HCT116 (cell line): ENCODE measurements around the gene ZNF134. TPM values are rescaled to one million over a fixed set of nuclear protein-coding genes. Genes with fewer than 3 reads are reported as not detected.

ENCODE experiments used
- ATAC-seq: fragments of 200-7000 bp; cut with Tn5 transposase; 2 replicates; pipeline ENCODE4 v1.9.1; 2020; ENCODE audit warnings: mild to moderate bottlenecking, moderate library complexity
- BruUV-seq: library from RNA; stranded (reverse); fragments of 400-500 nt; replicated peaks from 2 replicates; lab custom pipeline; 2021; lab: Mats Ljungman, UMichigan
- CTCF ChIA-PET: fragments of 300-600 bp; sonication (Branson Sonifier 250); formaldehyde crosslinking; loops from one replicate; lab custom pipeline; 2021; ENCODE audit warnings: antibody characterized with exemption; lab: Charles Lee
- POLR2A ChIA-PET: fragments of 300-600, 350-600 bp; sonication (Branson Sonifier 250); formaldehyde crosslinking; loops from one replicate; lab custom pipeline; 2021; ENCODE audit warnings: antibody characterized with exemption; lab: Charles Lee
- RAD21 ChIA-PET, 2 experiments: fragments of 300-600 bp; sonication (Branson Sonifier 250); formaldehyde crosslinking; loops; one replicate each; lab custom pipeline; 2023; ENCODE audit warnings: low total read pairs in 2 of 2; ENCODE audit not compliant: uncharacterized antibody in 2 of 2, unreplicated experiment in 2 of 2, low non-redundant PET in 1 of 2; lab: Charles Lee
- DNase-seq: peaks from one replicate; pipeline ENCODE4 v3.0.0-alpha.2; 2010; ENCODE audit warnings: low read depth, low spot score
- H2AFZ ChIP-seq: fragments of 200-600 bp; shearing (Covaris generic), sonication (generic); 2 replicates; pipeline ENCODE4 v1.6.1; 2017; ENCODE audit warnings: low read depth, mixed run types, mixed read lengths, antibody characterized with exemption, low read length; ENCODE audit not compliant: poor library complexity, severe bottlenecking
- H3K27ac ChIP-seq: 2 replicates; pipeline ENCODE4 v1.5.1; 2012; ENCODE audit warnings: low read depth, low read length
- H3K27me3 ChIP-seq: fragments of 200-600 bp; sonication (generic); 2 replicates; pipeline ENCODE4 v1.6.1; 2016; ENCODE audit warnings: mixed run types, low read length, mixed read lengths; ENCODE audit not compliant: insufficient read depth
- H3K36me3 ChIP-seq, 2 experiments: fragments of 200-500 bp in 1 of 2; fragments of 200-600 bp in 1 of 2; sonication (Bioruptor generic) in 1 of 2; sonication (generic) in 1 of 2; 2 replicates each; pipeline versions ENCODE4 v1.5.1 to v1.6.1; 2014 to 2016; ENCODE audit warnings: low read length in 2 of 2, inconsistent platforms in 1 of 2, mixed read lengths in 1 of 2, mixed run types in 1 of 2; ENCODE audit not compliant: insufficient read depth in 2 of 2, control insufficient read depth in 1 of 2
- H3K4me1 ChIP-seq, 2 experiments: fragments of 200-600 bp in 1 of 2; sonication (generic) in 1 of 2; 2 replicates each; pipeline versions ENCODE4 v1.5.1 to v1.6.1; 2012 to 2017; ENCODE audit warnings: low read length in 2 of 2, inconsistent platforms in 1 of 2, mild to moderate bottlenecking in 1 of 2, mixed read lengths in 1 of 2, mixed run types in 1 of 2, moderate library complexity in 1 of 2; ENCODE audit not compliant: insufficient read depth in 2 of 2, control insufficient read depth in 1 of 2
- H3K4me2 ChIP-seq: fragments of 200-600 bp; sonication (generic); 2 replicates; pipeline ENCODE4 v1.6.1; 2017; ENCODE audit warnings: mixed run types, low read length, mixed read lengths
- H3K4me3 ChIP-seq, 2 experiments: fragments of 200-600 bp in 1 of 2; sonication (generic) in 1 of 2; replicated peaks in 1 of 2; 2 replicates each; pipeline ENCODE4 v1.5.1; 2011 to 2016; ENCODE audit warnings: low read length in 2 of 2, control low read depth in 1 of 2, low read depth in 1 of 2, mild to moderate bottlenecking in 1 of 2, mixed read lengths in 1 of 2, mixed run types in 1 of 2
- H3K79me2 ChIP-seq: fragments of 200-600 bp; sonication (generic); 2 replicates; pipeline ENCODE4 v1.6.1; 2017; ENCODE audit warnings: mild to moderate bottlenecking, mixed run types, low read length, moderate library complexity, mixed read lengths; ENCODE audit not compliant: insufficient read depth
- H3K9ac ChIP-seq: fragments of 200-600 bp; sonication (generic); 2 replicates; pipeline ENCODE4 v1.6.1; 2016; ENCODE audit warnings: low read length, mixed read lengths
- H3K9me2 ChIP-seq: fragments of 200-600 bp; sonication (generic), shearing (Covaris generic); 2 replicates; pipeline ENCODE4 v1.6.1; 2017; ENCODE audit warnings: mixed run types, mild to moderate bottlenecking, moderate library complexity; ENCODE audit not compliant: insufficient read depth
- H3K9me3 ChIP-seq, 2 experiments: fragments of 200-500 bp in 1 of 2; fragments of 200-600 bp in 1 of 2; sonication (Bioruptor generic) in 1 of 2; sonication (generic) in 1 of 2; 2 replicates each; pipeline ENCODE4 v1.6.1; 2014 to 2017; ENCODE audit warnings: low read length in 2 of 2, mixed read lengths in 2 of 2, inconsistent platforms in 1 of 2, low read depth in 1 of 2, mild to moderate bottlenecking in 1 of 2, mixed run types in 1 of 2, moderate library complexity in 1 of 2; ENCODE audit not compliant: control insufficient read depth in 1 of 2, insufficient read depth in 1 of 2
- H4K20me1 ChIP-seq: fragments of 200-600 bp; sonication (generic), shearing (Covaris generic); 2 replicates; pipeline ENCODE4 v1.6.1; 2017; ENCODE audit warnings: mixed run types, mild to moderate bottlenecking, moderate library complexity; ENCODE audit not compliant: insufficient read depth
- CEBPB ChIP-seq: IDR thresholded peaks from 2 replicates; pipeline ENCODE4 v1.6.1; 2012; ENCODE audit warnings: low read depth
- EGR1 ChIP-seq: IDR thresholded peaks from 2 replicates; pipeline ENCODE4 v1.6.1; 2012; ENCODE audit warnings: low read depth
- EZH2 ChIP-seq: fragments of 200-600 bp; sonication (generic); IDR thresholded peaks from 2 replicates; pipeline ENCODE4 v1.6.1; 2017; ENCODE audit warnings: antibody characterized with exemption, mixed run types
- FOSL1 ChIP-seq: IDR thresholded peaks from 2 replicates; pipeline ENCODE4 v1.6.1; 2012; ENCODE audit warnings: low read depth
- JUND ChIP-seq: IDR thresholded peaks from 2 replicates; pipeline ENCODE4 v1.6.1; 2012
- POLR2AphosphoS5 ChIP-seq: IDR thresholded peaks from 2 replicates; pipeline ENCODE4 v1.6.1; 2011; ENCODE audit warnings: mild to moderate bottlenecking, low read depth, low read length, moderate library complexity
- RAD21 ChIP-seq: IDR thresholded peaks from 2 replicates; pipeline ENCODE4 v1.6.1; 2012; ENCODE audit warnings: low read depth, mild to moderate bottlenecking
- SRF ChIP-seq: IDR thresholded peaks from 2 replicates; pipeline ENCODE4 v1.6.1; 2012; ENCODE audit warnings: low read depth
- YY1 ChIP-seq: IDR thresholded peaks from 2 replicates; pipeline ENCODE4 v1.6.1; 2011; ENCODE audit warnings: low read length, low read depth, moderate library complexity, mild to moderate bottlenecking; ENCODE audit not compliant: insufficient replicate concordance; ENCODE audit errors: extremely low read depth
- ZFX ChIP-seq: fragments of 450-650 bp; IDR thresholded peaks from 2 replicates; pipeline ENCODE4 v1.6.1; 2017
- ZNF274 ChIP-seq: fragments of 200-500 bp; sonication (Bioruptor generic); IDR thresholded peaks from 2 replicates; pipeline ENCODE4 v1.6.1; 2014; ENCODE audit warnings: mild to moderate bottlenecking, low read depth, low read length, inconsistent platforms
- intact Hi-C: fragments of 100-400 bp; cut with micrococcal nuclease; formaldehyde crosslinking; loops from 2 replicates; pipeline ENCODE4 v1.10.0; 2022
- total RNA-seq: library from RNA; stranded (reverse); gene quantifications from one replicate; pipeline ENCODE4 v1.2.1, GENCODE V29; 2021; ENCODE audit not compliant: unreplicated experiment
- TF ChIP-seq, protein P1 (sequence below): IDR thresholded peaks from 2 replicates; pipeline ENCODE4 v1.6.1; 2012
- TF ChIP-seq, protein P2 (sequence below): IDR thresholded peaks from 2 replicates; pipeline ENCODE4 v1.6.1; 2012

ZNF134 gene
- total RNA-seq, 1 experiment from 2014 or later: 8.4 TPM

DNA sequence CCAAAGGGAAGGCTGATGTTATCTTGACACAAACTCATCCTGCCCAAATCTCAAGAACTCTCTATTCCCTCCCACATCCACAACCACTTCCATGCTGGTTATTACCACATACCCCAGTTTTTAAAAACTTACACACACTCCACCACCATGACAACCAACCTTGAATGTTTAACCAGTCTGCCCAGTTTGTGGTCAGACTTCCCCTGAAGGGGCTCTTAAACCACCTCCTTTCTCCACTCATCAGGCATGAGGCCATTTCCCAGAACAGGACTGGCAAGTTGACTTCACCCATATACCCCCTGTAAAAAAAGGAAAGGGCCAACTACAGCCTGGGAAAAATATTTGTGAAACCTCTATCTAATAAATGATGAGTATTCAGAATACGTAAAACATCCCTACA is 42.3 kb downstream of the ZNF134 start:
- ChIA-PET POLR2A (no interaction called here), RAD21 (no interaction called here), CTCF (no interaction called here)
- Histone ChIP-seq H3K27ac (no peak overlapping the region), H3K9ac (no peak overlapping the region), H3K9me2 (no peaks in the 10 kb centered on the region), H3K4me2 (no peak overlapping the region), H3K9me3 (peaks cover 0 to 3% of the 10 kb centered on the region in 2 experiments; a peak in 2 of 4 replicates), H3K27me3 (no peaks in the 10 kb centered on the region), H3K4me3 (no peak overlapping the region), H2AFZ (no peak overlapping the region), H3K79me2 (no peaks in the 10 kb centered on the region), H3K36me3 (no peaks in the 10 kb centered on the region), H4K20me1 (no peaks in the 10 kb centered on the region), H3K4me1 (no peaks in the 10 kb centered on the region)
- intact Hi-C loops: no loop called here
- DNase-seq (no peak), ATAC-seq (no peak)
- BruUV-seq: no TSS peak
- no peak for TF ChIP-seq ZNF274
- TF ChIP-seq SRF: no peak
- no peak for TF ChIP-seq EZH2
- TF ChIP-seq JUND: no peak
- TF ChIP-seq FOSL1: no peak
- no peak for TF ChIP-seq EGR1
- TF ChIP-seq YY1: no peak
- no peak for TF ChIP-seq ZFX
- TF ChIP-seq RAD21: no peak

DNA sequence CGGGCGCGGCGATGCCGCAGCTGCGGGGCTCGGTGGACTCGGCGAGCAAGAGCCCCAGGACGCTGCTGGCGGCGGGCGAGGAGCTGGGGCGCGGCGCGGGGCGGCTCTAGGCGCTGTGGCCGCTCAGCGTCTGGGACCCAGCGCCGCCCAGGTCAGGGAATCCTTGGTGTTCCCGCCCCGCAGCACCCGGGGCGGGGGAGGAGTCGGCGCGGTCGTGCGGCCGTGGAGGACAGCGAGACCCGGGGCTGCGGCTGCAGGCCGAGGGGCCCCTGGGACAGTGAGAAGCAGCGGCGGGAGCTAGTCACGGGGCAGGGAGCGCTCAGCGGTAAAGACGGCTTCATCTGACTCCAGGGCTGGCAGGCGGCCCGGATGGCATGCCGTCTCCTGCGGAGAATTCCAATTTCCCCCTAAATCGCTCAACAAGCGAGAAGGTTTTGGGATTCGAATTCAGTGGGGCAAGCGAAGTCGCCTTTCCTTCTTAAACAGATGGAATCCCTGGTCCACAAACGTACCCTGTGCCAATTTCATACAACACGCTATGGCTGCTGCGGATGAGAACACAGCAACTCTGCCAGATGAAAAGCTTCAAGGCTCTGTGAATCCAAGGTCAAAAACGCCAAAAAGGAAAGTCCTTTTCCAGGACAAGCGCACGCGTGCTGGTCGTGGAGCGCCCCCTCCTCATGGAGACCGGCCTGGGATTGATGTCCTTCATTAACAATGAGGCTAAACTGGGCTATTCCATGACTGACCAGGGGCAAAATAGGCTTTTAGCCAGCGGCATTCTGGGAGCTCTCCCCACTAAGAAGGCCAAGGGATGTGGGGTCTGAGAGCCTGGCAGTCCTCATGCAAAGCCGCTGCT is 50.5 kb downstream of the ZNF134 start:
- Histone ChIP-seq H3K9me2 (no peaks in the 10 kb centered on the region), H3K27me3 (no peaks in the 10 kb centered on the region), H3K4me1 (no peaks in the 10 kb centered on the region), H4K20me1 (no peaks in the 10 kb centered on the region), H3K36me3 (no peaks in the 10 kb centered on the region), H3K9me3 (no peaks in the 10 kb centered on the region), H3K27ac (no peak overlapping the region), H3K79me2 (no peaks in the 10 kb centered on the region), H3K9ac (no peak overlapping the region), H3K4me2 (no peak overlapping the region), H2AFZ (no peak overlapping the region), H3K4me3 (no peak overlapping the region)
- ChIA-PET CTCF (no interaction called here), RAD21 (no interaction called here), POLR2A (no interaction called here)
- intact Hi-C loops: no loop called here
- DNase-seq: no peak
- TF ChIP-seq POLR2AphosphoS5 (no peak), CEBPB (no peak), EGR1 (no peak)
- TF ChIP-seq, protein P1, sequence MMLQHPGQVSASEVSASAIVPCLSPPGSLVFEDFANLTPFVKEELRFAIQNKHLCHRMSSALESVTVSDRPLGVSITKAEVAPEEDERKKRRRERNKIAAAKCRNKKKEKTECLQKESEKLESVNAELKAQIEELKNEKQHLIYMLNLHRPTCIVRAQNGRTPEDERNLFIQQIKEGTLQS: no peak
- TF ChIP-seq, protein P2, sequence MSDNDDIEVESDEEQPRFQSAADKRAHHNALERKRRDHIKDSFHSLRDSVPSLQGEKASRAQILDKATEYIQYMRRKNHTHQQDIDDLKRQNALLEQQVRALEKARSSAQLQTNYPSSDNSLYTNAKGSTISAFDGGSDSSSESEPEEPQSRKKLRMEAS: no peak
- BruUV-seq: no TSS peak
- ATAC-seq: no peak
